Activated gamma-delta T cell (primary cell): ENCODE measurements around the gene RGL1.

Experiments used
- DNase-seq: peaks from one replicate; lab custom pipeline; 2025; lab: John Stamatoyannopoulos, UW

Gene RGL1

DNA sequence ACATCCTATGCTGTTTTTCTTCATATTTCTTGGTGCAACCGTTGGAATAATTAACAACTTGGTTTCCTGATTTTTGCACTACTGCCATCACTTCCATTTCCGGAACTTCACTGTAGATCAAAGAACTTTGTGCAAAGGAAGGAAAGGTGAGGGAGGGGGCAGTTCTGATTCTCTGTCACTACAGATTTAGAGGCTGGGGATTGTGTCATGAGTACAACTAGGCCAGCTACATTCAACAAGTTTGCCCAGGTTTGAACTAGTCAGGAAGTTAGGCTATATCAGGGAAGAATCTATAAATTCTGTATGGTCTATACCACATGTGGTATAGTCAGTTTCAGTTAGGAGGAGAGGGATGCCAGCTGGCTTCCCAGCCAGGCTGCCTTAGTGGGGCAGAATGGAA lies 84.2 kb downstream of the RGL1 start:
- DNase-seq: no peak

GRCh38 chr1:183891158-183891856 lies 86.4 kb downstream of the RGL1 start:
- no peak for DNase-seq

DNA sequence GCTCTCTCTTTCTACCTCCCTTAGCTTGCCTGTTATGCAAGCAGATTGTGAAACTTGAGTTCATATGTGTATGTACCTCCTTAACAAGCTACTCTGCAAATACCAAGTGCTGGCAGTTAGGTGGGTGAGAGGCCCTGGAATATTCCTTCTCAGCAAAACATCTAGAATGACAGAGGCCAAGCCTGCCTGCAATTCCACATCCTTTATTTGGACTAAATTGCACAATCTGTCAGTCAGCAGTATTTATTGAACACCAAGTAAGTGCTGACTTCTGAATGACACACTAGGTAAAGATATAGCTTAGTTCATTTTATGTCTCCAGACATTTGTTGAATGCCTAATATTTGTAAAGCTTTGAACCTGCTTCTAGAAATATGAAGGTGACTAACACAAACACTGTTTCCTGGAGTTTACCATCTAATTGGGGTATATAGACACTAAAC lies 87.5 kb downstream of the RGL1 start:
- no peak for DNase-seq

DNA sequence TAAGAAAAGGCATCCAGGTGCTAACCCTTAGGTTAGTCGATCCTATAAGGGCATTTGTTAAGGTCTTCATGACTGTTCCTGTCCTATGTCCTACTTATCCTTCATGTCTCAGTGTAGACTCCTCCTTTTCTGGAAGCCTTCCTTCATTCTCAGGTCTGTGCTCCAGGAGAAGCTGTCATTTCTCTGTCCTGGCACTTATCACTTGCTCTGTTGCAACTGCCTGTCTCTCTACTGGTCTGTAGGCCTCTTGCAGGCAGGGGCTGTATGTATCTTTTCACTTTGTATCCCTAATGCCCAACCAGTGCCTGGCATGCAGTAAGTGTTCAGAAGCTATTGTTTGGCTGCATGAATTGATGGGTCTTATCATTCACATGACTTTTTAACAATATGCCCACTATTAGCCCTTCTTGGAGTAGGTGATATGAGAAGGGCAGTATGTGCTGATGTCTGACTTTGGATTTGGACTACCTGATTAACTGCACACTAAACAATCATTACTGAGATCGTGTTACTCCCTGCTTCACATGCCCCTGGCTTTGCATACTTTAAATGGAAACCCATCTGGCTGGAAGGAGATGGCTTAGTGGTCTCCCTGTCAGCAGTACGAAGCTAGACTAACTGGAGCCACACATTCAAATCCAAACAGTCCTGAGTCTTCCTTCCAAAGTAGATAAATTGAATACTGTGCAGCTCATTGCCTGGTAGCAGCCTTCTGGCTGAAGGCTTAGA lies 88.8 kb downstream of the RGL1 start:
- no peak for DNase-seq

DNA sequence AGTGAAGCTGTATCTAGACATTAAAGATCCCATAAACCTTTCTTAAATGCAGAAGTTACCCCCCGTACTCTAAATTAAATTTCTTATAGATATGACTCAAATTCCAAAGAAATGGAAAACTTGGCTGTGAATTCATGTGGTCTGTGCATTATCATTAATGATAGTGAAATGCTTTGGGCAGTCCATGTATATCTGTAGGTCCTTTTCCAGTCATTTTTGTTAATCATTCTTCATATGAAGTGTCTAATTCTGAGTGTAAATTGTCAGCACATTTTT lies 89.3 kb downstream of the RGL1 start:
- no peak for DNase-seq

- DNase-seq: no peak
Observed at GRCh38 chr1:183896466-183897048, 91.6 kb downstream of the RGL1 start.

- DNase-seq: no peak
Observed at GRCh38 chr1:183898001-183898396, 93.1 kb downstream of the RGL1 start.

DNA sequence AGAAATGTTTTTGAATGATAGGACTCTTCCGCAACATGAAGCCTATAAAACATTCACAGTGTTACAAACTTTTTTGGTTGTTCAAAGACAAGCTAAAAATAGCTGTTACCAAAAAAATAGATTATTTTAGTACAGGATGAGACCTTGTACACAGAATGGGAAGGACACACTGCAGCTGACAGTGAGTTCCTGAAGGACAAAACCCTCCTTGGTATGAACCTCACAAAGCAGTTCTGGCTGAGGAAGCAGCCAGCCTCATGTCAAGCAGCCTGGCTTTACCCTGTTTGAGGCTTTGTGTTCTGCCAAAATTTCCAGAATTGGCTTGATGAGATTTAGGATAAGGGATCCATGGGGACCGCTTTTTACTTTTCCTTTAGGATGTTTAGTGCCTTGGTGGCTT lies 93.7 kb downstream of the RGL1 start:
- no peak for DNase-seq

GRCh38 chr1:183901748-183902330 lies 96.9 kb downstream of the RGL1 start:
- DNase-seq: no peak

DNA sequence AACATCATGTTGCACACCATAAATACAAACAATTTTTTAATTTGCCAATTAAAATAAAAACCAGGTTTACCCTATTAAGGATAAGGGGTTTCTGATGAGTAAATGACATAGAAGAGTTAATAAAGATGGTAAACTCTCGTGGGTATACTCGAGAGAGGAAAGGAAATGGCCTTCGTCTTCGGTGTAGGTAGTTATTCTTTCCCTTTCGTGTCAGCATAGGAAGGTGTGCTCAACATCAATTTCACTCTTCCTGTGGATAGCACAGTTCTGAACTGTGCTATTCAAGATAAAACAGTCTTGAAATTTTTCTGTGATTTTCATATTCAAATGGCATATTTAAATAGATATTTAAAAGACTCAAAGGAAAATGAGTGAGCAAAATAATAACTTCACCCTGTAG lies 98.2 kb downstream of the RGL1 start:
- no peak for DNase-seq

DNA sequence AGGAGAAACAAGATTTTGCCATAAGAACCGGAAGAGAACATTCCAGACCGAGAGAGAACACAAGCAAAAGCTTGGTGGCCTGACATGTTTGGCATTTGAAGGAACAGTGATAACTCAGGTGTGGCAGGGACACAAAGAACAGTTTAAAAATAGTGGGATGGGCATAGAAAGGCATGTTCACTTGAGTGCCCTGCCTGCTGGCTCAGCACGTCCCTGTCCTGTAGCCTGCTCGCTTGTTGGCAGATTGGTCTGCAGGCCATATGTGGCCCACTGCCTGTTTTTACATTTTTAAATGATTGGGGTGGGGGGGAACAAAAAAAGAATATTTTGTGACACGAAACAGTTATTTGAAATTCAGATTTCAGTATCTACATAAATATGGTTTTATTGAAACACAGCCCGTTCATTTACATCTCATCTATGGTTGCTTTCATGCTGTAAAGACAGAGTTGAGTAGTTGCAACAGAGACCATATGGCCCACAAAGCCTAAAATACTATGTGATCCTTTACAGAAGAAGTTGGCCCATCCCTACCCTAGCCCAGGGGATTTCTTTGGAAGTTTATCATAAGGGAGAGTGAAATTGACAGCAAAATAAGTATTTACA lies 100.7 kb downstream of the RGL1 start:
- no peak for DNase-seq

GRCh38 chr1:183907070-183907469 lies 102.2 kb downstream of the RGL1 start:
- no peak for DNase-seq

DNA sequence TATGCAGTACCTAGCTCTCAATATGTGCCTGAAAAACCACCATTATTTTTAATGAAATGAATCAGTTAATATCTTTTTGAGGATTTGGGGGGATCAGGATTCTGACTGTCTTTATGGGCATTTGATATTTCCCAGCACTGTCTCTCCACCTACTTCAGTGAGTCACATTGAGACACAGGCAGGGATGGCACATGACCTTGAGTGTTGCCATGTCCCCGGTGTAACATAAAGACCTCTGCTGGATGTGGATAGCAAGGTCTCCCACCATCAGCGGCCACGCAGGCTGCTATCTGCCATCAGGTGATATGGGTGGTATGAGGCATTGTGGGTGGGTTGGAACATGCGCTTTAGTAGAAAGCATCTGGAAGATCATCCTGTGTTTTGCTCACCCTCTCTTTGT lies 103.2 kb downstream of the RGL1 start:
- DNase-seq: no peak

DNA sequence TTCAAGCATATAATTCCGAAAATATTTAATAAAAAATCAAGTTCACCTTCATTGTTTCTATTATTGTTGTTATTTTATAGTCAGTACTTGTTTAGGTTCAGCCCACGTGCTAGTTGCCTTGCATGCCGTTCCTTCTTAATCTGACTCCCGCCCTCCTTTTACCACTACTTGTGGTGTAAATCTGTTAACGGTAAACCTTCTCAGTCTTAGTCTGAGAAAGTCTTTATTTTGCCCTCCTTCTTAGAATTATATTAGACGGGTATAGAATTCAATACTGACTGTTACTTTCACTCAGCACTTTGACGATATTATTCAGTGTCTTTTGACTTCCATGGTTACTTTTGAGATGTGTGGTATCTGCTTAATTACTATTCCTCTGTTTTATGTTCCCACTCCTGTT lies 104.8 kb downstream of the RGL1 start:
- no peak for DNase-seq

- no peak for DNase-seq
Observed at GRCh38 chr1:183910845-183911244, 105.9 kb downstream of the RGL1 start.

DNA sequence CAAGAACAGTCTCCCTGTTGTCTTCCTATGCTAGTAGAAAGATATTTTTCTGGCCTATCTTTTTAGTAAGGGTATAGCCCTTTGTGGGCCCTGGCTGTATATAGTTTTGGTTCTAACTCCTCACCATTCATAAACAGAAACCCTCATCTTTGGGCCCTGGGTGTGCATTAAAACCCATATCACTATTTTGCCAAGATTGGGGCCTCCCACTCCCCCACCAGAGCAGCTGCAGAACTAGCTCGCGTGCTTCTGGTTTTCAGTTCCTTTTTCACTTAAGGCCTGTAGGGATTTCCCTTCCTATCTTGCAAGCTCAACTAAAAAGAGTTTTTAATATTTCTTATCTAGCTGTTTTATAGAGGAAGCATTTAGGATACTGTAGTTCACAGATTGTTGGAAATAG lies 106.4 kb downstream of the RGL1 start:
- DNase-seq: no peak

DNA sequence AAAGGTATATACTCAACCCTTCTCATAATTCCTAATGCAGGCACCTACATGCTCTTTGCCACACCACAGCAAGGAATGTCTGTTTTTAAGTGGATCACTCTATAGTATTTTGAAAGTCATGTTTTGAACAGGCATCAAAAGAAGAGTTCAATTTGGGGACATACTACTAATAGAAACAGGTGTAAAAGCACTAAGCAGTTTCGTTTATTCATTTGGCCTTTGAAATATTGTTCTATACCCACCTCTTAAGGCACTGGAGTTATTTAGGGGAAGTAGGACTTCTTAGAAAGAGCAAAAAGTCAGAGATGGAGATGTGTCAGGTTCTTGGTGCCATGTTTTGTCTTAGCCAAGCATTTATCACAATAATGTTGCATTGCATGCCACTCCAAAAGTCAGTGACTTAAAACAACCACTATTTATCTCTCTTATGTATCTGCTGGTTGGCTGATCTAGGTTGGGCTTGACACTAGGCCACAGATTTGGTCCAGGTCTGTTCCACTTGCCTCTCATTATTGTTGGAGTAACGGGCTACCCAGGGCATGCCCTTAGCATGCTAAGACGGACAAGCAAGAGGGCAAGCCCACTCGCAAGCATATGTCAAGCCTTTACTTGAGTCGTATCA lies 107.5 kb downstream of the RGL1 start:
- no peak for DNase-seq

DNA sequence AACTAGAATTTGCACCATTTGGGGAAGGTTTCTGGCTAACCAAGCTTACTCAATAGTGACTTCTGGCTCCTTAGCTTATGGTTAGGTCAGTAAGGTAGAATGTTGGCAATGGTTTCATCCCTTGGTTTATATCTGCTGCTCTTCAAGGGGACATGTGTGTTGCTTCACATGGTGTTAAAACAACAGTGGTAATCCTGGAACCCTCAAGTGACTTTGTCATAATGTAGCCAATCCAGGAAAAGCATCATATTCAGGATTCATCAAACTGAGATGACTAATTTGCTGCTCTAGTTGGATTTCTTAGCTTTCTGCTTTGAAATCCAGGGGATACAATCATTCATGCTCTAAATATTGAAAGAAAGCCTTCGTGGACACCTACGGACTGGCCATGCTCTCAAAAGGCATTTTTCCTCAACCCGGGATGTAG lies 108.7 kb downstream of the RGL1 start:
- DNase-seq: no peak

GRCh38 chr1:183914276-183914675 lies 109.4 kb downstream of the RGL1 start:
- DNase-seq: no peak

GRCh38 chr1:183914891-183915290 lies 110.0 kb downstream of the RGL1 start:
- no peak for DNase-seq

GRCh38 chr1:183915625-183916510 lies 110.9 kb downstream of the RGL1 start:
- no peak for DNase-seq
